HepG2 (cell line): ENCODE data around the gene CRY1. TPM values are rescaled to one million over a fixed set of nuclear protein-coding genes. Genes with fewer than 3 reads are reported as not detected.
A peak's percentile ranks its signal among the peaks of the same experiment; 100 is the strongest.

ENCODE experiments used
- ATF4 ChIP-seq, 2 experiments: fragments of 450-650 bp in 1 of 2; sonication (generic) in 1 of 2; formaldehyde crosslinking; IDR thresholded peaks; 2 replicates each; pipeline versions ENCODE4 v1.5.0 to v1.8.0; 2020 to 2022; ENCODE audit warnings: mild to moderate bottlenecking in 1 of 2, missing genetic modification reagents in 1 of 2
- E2F5 ChIP-seq: sonication (generic); formaldehyde crosslinking; conservative IDR thresholded peaks from 2 replicates; pipeline ENCODE4 v1.4.0; 2020; ENCODE audit warnings: missing genetic modification reagents
- EED ChIP-seq: sonication (generic); formaldehyde crosslinking; IDR thresholded peaks from 2 replicates; pipeline ENCODE4 v1.5.0; 2020; ENCODE audit warnings: mild to moderate bottlenecking, missing genetic modification reagents
- FOXA1 ChIP-seq, 2 experiments: fragments of 450-650 bp in 1 of 2; sonication (generic) in 1 of 2; formaldehyde crosslinking in 1 of 2; IDR thresholded peaks; 2 replicates each; pipeline versions ENCODE4 v1.4.0 to v1.6.1; 2016 to 2020; ENCODE audit warnings: missing genetic modification reagents in 1 of 2
- GATA4 ChIP-seq: sonication (generic); IDR thresholded peaks from 2 replicates; pipeline ENCODE4 v1.6.1; 2016; ENCODE audit warnings: antibody characterized with exemption, low read depth, borderline replicate concordance
- MLXIP ChIP-seq: sonication (generic); formaldehyde crosslinking; IDR thresholded peaks from 2 replicates; pipeline ENCODE4 v1.9.0; 2021; ENCODE audit warnings: missing genetic modification reagents, borderline replicate concordance
- MXI1 ChIP-seq: IDR thresholded peaks from 3 replicates; pipeline ENCODE4 v1.6.1; 2012; ENCODE audit warnings: low read depth, low read length, inconsistent platforms, borderline replicate concordance
- PRPF4 ChIP-seq: fragments of 200-400 bp; formaldehyde crosslinking; IDR thresholded peaks from 2 replicates; pipeline ENCODE4 v1.6.1; 2016; ENCODE audit warnings: low read length, low read depth; ENCODE audit not compliant: poor library complexity, severe bottlenecking
- PTBP1 ChIP-seq: fragments of 200-400 bp; formaldehyde crosslinking; IDR thresholded peaks from 2 replicates; pipeline ENCODE4 v1.6.1; 2018; ENCODE audit warnings: low read length, low read depth; ENCODE audit not compliant: poor library complexity, severe bottlenecking
- SRY ChIP-seq: sonication (generic); formaldehyde crosslinking; IDR thresholded peaks from 2 replicates; pipeline ENCODE4 v1.8.0; 2022; ENCODE audit warnings: mild to moderate bottlenecking, missing genetic modification reagents
- TCF12 ChIP-seq, 2 experiments: fragments of 450-650 bp in 1 of 2; sonication (generic) in 1 of 2; formaldehyde crosslinking in 1 of 2; IDR thresholded peaks; 2 replicates each; pipeline versions ENCODE4 v1.6.1 to v1.8.0; 2017 to 2022; ENCODE audit warnings: antibody characterized with exemption in 1 of 2, mild to moderate bottlenecking in 1 of 2, missing genetic modification reagents in 1 of 2, moderate library complexity in 1 of 2
- ZBTB20 ChIP-seq: sonication (generic); formaldehyde crosslinking; IDR thresholded peaks from 2 replicates; pipeline ENCODE4 v1.8.1; 2023; ENCODE audit warnings: missing genetic modification reagents, low read depth, mild to moderate bottlenecking, borderline replicate concordance
- ZBTB39 ChIP-seq: sonication (generic); formaldehyde crosslinking; IDR thresholded peaks from 2 replicates; pipeline ENCODE4 v1.5.0; 2020; ENCODE audit warnings: missing genetic modification reagents
- ZBTB43 ChIP-seq: sonication (generic); formaldehyde crosslinking; conservative IDR thresholded peaks from 2 replicates; pipeline ENCODE4 v1.4.0; 2020; ENCODE audit warnings: missing genetic modification reagents
- ZBTB7A ChIP-seq: sonication (generic); formaldehyde crosslinking; IDR thresholded peaks from 2 replicates; pipeline ENCODE4 v1.8.0; 2022; ENCODE audit warnings: mild to moderate bottlenecking, missing genetic modification reagents
- ZKSCAN8 ChIP-seq: IDR thresholded peaks from 2 replicates; pipeline ENCODE4 v1.6.1; 2016; ENCODE audit warnings: borderline replicate concordance, missing genetic modification reagents, missing compliant biosample characterization
- ZNF280B ChIP-seq: sonication (generic); formaldehyde crosslinking; IDR thresholded peaks from 2 replicates; pipeline ENCODE4 v1.5.0; 2020; ENCODE audit warnings: missing genetic modification reagents, mild to moderate bottlenecking, borderline replicate concordance
- ZNF543 ChIP-seq: sonication (generic); formaldehyde crosslinking; IDR thresholded peaks from 2 replicates; pipeline ENCODE4 v1.4.0; 2020; ENCODE audit warnings: mild to moderate bottlenecking, missing genetic modification reagents
- ZSCAN30 ChIP-seq: sonication (generic); formaldehyde crosslinking; IDR thresholded peaks from 2 replicates; pipeline ENCODE4 v1.5.0; 2020; ENCODE audit warnings: mild to moderate bottlenecking, missing genetic modification reagents
- polyA plus RNA-seq, 8 experiments: library from polyadenylated mRNA; depleted of rRNA in 3 of 8; stranded (reverse) in 7 of 8; unstranded in 1 of 8; fragments of >200 nt; fragmentation: Illumina TruSeq in 4 of 8; extraction: Trizol in 4 of 8; gene quantifications; 2 replicates each; pipeline versions ENCODE4 v1.2.1 to v1.2.3, GENCODE V29; 2011 to 2016; ENCODE audit warnings: low read depth in 4 of 8, missing spikeins in 1 of 8, mixed read lengths in 1 of 8; ENCODE audit not compliant: insufficient read depth in 1 of 8
- total RNA-seq, 5 experiments: library from RNA; depleted of rRNA; stranded (reverse); fragments of >200 nt; fragmentation: Illumina TruSeq; extraction: Trizol; gene quantifications; 2 replicates each; pipeline ENCODE4 v1.2.3, GENCODE V29; 2016; ENCODE audit warnings: low read depth in 1 of 5

Gene CRY1
- total and polyA plus RNA-seq, 2 of the 13 experiments (the other 11 are each of a cell fraction or from before 2014, with no cell fraction given): 11.4 to 13.9 TPM

- TF ChIP-seq ZBTB43 (CRISPR knock-in tag): 0 out of 2 replicates have a peak, but pooled peaks have one; percentile 26
- TF ChIP-seq ZNF543 (CRISPR knock-in tag): no peak
- 0 out of 2 replicates have a peak, but pooled peaks have one; percentile 24 for TF ChIP-seq ZKSCAN8 (CRISPR knock-in tag)
- no peak for TF ChIP-seq PTBP1
- no peak for TF ChIP-seq ZNF280B (CRISPR knock-in tag)
- peak in 1 of 2 experiments; percentile 24; a peak in 1 of 4 replicates for TF ChIP-seq ATF4 (CRISPR knock-in tag; IDR thresholded peaks at IDR 0.05)
- TF ChIP-seq TCF12 (IDR thresholded peaks at IDR 0.05): no peak
- TF ChIP-seq TCF12 (CRISPR knock-in tag; IDR thresholded peaks at IDR 0.05): 0 out of 2 replicates have a peak, but pooled peaks have one; percentile 57
- TF ChIP-seq PRPF4: no peak
- TF ChIP-seq MLXIP: peak; percentile 82
- no peak for TF ChIP-seq GATA4
- no peak for TF ChIP-seq ZBTB7A (CRISPR knock-in tag)
- no peak for TF ChIP-seq ZBTB20 (CRISPR knock-in tag)
- no peak for TF ChIP-seq ZBTB39
- no peak for TF ChIP-seq E2F5
- TF ChIP-seq MXI1: no peak
- TF ChIP-seq EED (CRISPR knock-in tag): no peak
- peak; percentile 67 for TF ChIP-seq FOXA1 (IDR thresholded peaks at IDR 0.05)
- peak; percentile 95 for TF ChIP-seq FOXA1 (CRISPR knock-in tag; IDR thresholded peaks at IDR 0.05)
- TF ChIP-seq SRY (CRISPR knock-in tag): no peak
- no peak for TF ChIP-seq ZSCAN30 (CRISPR knock-in tag)
Observed at GRCh38 chr12:106974511-106974910, 118.8 kb downstream of the CRY1 start (continued).
